Endodermal cell (in vitro differentiated cells): Measurements from ENCODE around the gene SLC12A5. TPM values are rescaled to one million over a fixed set of nuclear protein-coding genes. Genes with fewer than 3 reads are reported as not detected.

Experiments
- DNase-seq: peaks from one replicate; pipeline ENCODE4 v3.0.0-alpha.2; 2017
- H3K27ac ChIP-seq: 2 replicates; pipeline ENCODE4 v1.5.1; 2013; ENCODE audit warnings: mild to moderate bottlenecking, low read depth, low read length, moderate library complexity
- H3K27me3 ChIP-seq: 2 replicates; pipeline ENCODE4 v1.6.1; 2013; ENCODE audit warnings: mild to moderate bottlenecking, low read length, moderate library complexity; ENCODE audit not compliant: insufficient read depth, control insufficient read depth, poor library complexity, severe bottlenecking
- H3K36me3 ChIP-seq: 2 replicates; pipeline ENCODE4 v1.7.0; 2013; ENCODE audit warnings: mild to moderate bottlenecking, low read length, moderate library complexity; ENCODE audit not compliant: control insufficient read depth, insufficient read depth
- H3K4me1 ChIP-seq: one replicate; pipeline ENCODE4 v1.7.0; 2013; ENCODE audit warnings: low read length; ENCODE audit not compliant: control insufficient read depth, insufficient read depth
- H3K4me3 ChIP-seq: 2 replicates; pipeline ENCODE4 v1.5.1; 2013; ENCODE audit warnings: mild to moderate bottlenecking, low read length, moderate library complexity
- H3K9ac ChIP-seq: 2 replicates; pipeline ENCODE4 v1.6.1; 2013; ENCODE audit warnings: mild to moderate bottlenecking, low read length, moderate library complexity; ENCODE audit not compliant: poor library complexity, severe bottlenecking; ENCODE audit errors: extremely low read depth
- H3K9me3 ChIP-seq: 2 replicates; pipeline ENCODE4 v1.6.1; 2013; ENCODE audit warnings: mild to moderate bottlenecking, low read length, moderate library complexity; ENCODE audit not compliant: control insufficient read depth
- H3K27ac Mint-ChIP-seq: 2 replicates; pipeline ENCODE4 v1.8.0; 2020; ENCODE audit warnings: mixed read lengths
- H3K27me3 Mint-ChIP-seq: 2 replicates; pipeline ENCODE4 v1.8.0; 2021; ENCODE audit warnings: mild to moderate bottlenecking, mixed read lengths; ENCODE audit not compliant: insufficient read depth
- H3K36me3 Mint-ChIP-seq: 2 replicates; pipeline ENCODE4 v1.8.0; 2020; ENCODE audit warnings: low read depth, mixed read lengths
- H3K4me1 Mint-ChIP-seq: 2 replicates; pipeline ENCODE4 v1.8.0; 2020; ENCODE audit warnings: mixed read lengths
- H3K4me3 Mint-ChIP-seq: 2 replicates; pipeline ENCODE4 v1.8.0; 2020; ENCODE audit warnings: mild to moderate bottlenecking, moderate library complexity, mixed read lengths
- H3K9me3 Mint-ChIP-seq: 2 replicates; pipeline ENCODE4 v1.8.0; 2020; ENCODE audit warnings: mild to moderate bottlenecking, mixed read lengths
- WGBS, 2 experiments: methylation state at CpG; one replicate each; pipeline versions ENCODE4 v1.1.5 to v1.1.7; 2013; ENCODE audit warnings: missing lambda C conversion rate in 2 of 2, mixed read lengths in 1 of 2; ENCODE audit not compliant: insufficient coverage in 1 of 2, insufficient read length in 1 of 2; 5-methylcytosine and 5-hydroxymethylcytosine counted together
- total RNA-seq, 2 donors: library from RNA; stranded (reverse); fragmentation: NEBNext Ultra II Directional in 1 of 2; extraction: Animal tissue kit (Norgen Biotek cat#: 25700) in 1 of 2; gene quantifications; 2 replicates in 1 of 2; 3 replicates in 1 of 2; pipeline ENCODE4 v1.2.1, GENCODE V29; 2021
- TF ChIP-seq, protein P1 (sequence below): fragments of 200-600 bp; sonication (generic); conservative IDR thresholded peaks from 2 replicates; pipeline ENCODE4 v1.5.0; 2021; ENCODE audit warnings: antibody characterized with exemption, mild to moderate bottlenecking

Gene SLC12A5
- total RNA-seq, 2 donors from 2014 or later, result 5.7 to 10.2 TPM

DNA sequence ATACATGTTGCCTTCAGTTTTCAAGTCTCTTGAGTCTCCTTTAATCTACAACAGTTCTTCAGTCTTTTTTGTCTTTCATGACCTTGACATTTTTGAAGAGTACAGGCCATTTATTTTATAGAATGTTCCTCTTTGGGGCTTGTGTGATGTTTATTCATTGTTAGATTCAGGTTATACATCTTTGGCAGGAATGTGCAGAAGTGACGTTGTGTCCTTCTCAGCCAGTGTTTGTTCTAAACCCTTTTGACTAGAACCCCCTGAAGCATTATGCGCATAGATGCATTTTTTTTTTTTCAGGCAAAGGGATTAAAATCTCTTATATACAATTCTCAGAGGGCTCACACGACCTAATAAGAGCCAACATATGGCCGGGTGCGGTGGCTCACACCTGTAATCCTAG is 72.0 kb downstream of the SLC12A5 start:
- Mint-ChIP-seq H3K36me3 (no peaks in the 10 kb centered on the region), H3K4me3 (no peak overlapping the region), H3K27ac (no peak overlapping the region), H3K4me1 (no peaks in the 10 kb centered on the region), H3K27me3 (peaks cover 62% of the 10 kb centered on the region), H3K9me3 (peaks cover 8% of the 10 kb centered on the region)
- H3K36me3 ChIP-seq, result no peaks in the 10 kb centered on the region
- no peak overlapping the region for H3K4me3 ChIP-seq
- no peak overlapping the region for H3K9ac ChIP-seq
- H3K27me3 ChIP-seq, result peaks cover 25% of the 10 kb centered on the region
- WGBS, 2 experiments, result 81 to 100% methylated on average over 1 to 5 of the region's 5 CpGs
- H3K9me3 ChIP-seq, result no peaks in the 10 kb centered on the region
- no peak for DNase-seq
- no peaks in the 10 kb centered on the region for H3K4me1 ChIP-seq
- TF ChIP-seq, protein P1, sequence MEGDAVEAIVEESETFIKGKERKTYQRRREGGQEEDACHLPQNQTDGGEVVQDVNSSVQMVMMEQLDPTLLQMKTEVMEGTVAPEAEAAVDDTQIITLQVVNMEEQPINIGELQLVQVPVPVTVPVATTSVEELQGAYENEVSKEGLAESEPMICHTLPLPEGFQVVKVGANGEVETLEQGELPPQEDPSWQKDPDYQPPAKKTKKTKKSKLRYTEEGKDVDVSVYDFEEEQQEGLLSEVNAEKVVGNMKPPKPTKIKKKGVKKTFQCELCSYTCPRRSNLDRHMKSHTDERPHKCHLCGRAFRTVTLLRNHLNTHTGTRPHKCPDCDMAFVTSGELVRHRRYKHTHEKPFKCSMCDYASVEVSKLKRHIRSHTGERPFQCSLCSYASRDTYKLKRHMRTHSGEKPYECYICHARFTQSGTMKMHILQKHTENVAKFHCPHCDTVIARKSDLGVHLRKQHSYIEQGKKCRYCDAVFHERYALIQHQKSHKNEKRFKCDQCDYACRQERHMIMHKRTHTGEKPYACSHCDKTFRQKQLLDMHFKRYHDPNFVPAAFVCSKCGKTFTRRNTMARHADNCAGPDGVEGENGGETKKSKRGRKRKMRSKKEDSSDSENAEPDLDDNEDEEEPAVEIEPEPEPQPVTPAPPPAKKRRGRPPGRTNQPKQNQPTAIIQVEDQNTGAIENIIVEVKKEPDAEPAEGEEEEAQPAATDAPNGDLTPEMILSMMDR, result no peak
- no peak overlapping the region for H3K27ac ChIP-seq

DNA sequence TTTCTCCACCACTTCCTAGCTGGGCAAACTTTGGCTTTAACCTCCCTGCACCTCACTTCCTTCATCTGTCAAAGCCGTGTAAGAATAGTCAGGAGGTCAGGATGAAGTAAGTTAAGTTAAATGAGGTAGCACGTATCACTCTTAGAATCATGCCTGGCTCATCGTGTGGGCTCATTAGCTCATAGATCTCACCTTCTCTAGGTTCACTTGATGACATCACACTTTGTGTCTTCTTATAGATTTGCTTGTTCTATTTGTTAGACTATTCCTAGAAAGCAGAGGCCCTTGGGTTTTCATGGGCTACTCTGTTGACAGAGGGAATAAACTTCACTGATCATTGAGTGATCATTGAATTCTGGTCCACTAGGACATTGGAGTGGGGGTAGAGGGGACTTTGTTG is 72.9 kb downstream of the SLC12A5 start:
- Mint-ChIP-seq H3K4me3 (no peak overlapping the region), H3K4me1 (no peaks in the 10 kb centered on the region), H3K27ac (no peak overlapping the region), H3K9me3 (peaks cover 8% of the 10 kb centered on the region), H3K36me3 (no peaks in the 10 kb centered on the region), H3K27me3 (peaks cover 70% of the 10 kb centered on the region)
- TF ChIP-seq, protein P1, result no peak
- Histone ChIP-seq H3K27ac (no peak overlapping the region), H3K9ac (no peak overlapping the region), H3K4me3 (no peak overlapping the region), H3K27me3 (peaks cover 30% of the 10 kb centered on the region), H3K36me3 (no peaks in the 10 kb centered on the region), H3K9me3 (no peaks in the 10 kb centered on the region), H3K4me1 (no peaks in the 10 kb centered on the region)
- no peak for DNase-seq
- WGBS, 2 experiments, result 83 to 92% methylated on average over 1 to 3 of the region's 3 CpGs

DNA sequence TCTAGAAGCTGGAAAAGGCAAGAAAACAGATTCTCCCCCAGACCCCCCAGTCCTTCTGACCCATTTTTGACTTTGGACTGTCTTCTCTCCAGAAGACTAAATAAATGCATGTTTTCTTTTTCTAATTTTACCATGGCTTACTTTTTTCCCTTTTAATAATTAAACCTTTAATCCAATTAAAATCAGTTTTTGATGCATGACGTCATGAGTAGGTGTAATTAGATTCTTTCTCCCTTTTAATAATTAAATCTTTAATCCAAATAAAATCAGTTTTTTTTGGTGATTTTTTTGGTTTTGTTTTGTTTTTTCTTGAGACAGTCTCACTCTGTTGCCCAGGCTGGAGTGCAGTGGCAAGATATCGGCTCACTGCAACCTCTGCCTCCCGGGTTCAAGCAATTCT is 73.9 kb downstream of the SLC12A5 start:
- H3K27me3 Mint-ChIP-seq, result peaks cover 73% of the 10 kb centered on the region

More for the DNA sequence above, 73.9 kb downstream of the SLC12A5 start:
- 83% methylated on average over 2 of the region's 3 CpGs; no CpG with 5 or more reads in 1 of the 2 experiments for WGBS, 2 experiments
- Histone ChIP-seq H3K4me3 (no peak overlapping the region), H3K27me3 (peaks cover 40% of the 10 kb centered on the region), H3K9me3 (no peaks in the 10 kb centered on the region), H3K4me1 (no peaks in the 10 kb centered on the region), H3K27ac (no peak overlapping the region), H3K36me3 (no peaks in the 10 kb centered on the region), H3K9ac (no peak overlapping the region)
- TF ChIP-seq, protein P1, result no peak
- DNase-seq, result no peak
- Mint-ChIP-seq H3K36me3 (no peaks in the 10 kb centered on the region), H3K27ac (no peak overlapping the region), H3K4me3 (no peak overlapping the region), H3K4me1 (no peaks in the 10 kb centered on the region), H3K9me3 (peaks cover 8% of the 10 kb centered on the region)
